Caco-2 (cell line): ENCODE measurements around the gene FBXO15. TPM values are rescaled to one million over a fixed set of nuclear protein-coding genes. Genes with fewer than 3 reads are reported as not detected.

Source experiments
- BruUV-seq: library from RNA; stranded (reverse); fragments of 400-500 nt; replicated peaks from 2 replicates; lab custom pipeline; 2021; lab: Mats Ljungman, UMichigan
- CTCF ChIA-PET: fragments of 300-600 bp; sonication (Branson Sonifier 250); formaldehyde crosslinking; loops from one replicate; lab custom pipeline; 2022; ENCODE audit warnings: antibody characterized with exemption; lab: Charles Lee
- POLR2A ChIA-PET: fragments of 300-600 bp; sonication (Branson Sonifier 250); formaldehyde crosslinking; loops from one replicate; lab custom pipeline; 2022; ENCODE audit warnings: antibody characterized with exemption; lab: Charles Lee
- DNase-seq, 2 experiments: peaks; one replicate each; pipeline versions ENCODE4 v3.0.0 to v3.0.0-alpha.2; 2020 to 2022
- H3K27me3 ChIP-seq: replicated peaks from 2 replicates; pipeline ENCODE4 v1.6.0; 2011; ENCODE audit warnings: low read length; ENCODE audit not compliant: control insufficient read depth, insufficient read depth
- H3K36me3 ChIP-seq: 2 replicates; pipeline ENCODE4 v1.5.1; 2011; ENCODE audit warnings: low read length; ENCODE audit not compliant: control insufficient read depth, insufficient read depth
- H3K4me1 ChIP-seq: fragments of 250-450 bp; sonication (Bioruptor Pico); 2 replicates; pipeline ENCODE4 v1.5.1; 2020; ENCODE audit warnings: mild to moderate bottlenecking
- H3K4me3 ChIP-seq: 2 replicates; pipeline ENCODE4 v1.5.1; 2011; ENCODE audit warnings: low read depth, mild to moderate bottlenecking, control low read depth, low read length
- H3K9me3 ChIP-seq: fragments of 250-450 bp; sonication (Bioruptor Pico); 2 replicates; pipeline ENCODE4 v1.5.1; 2020; ENCODE audit warnings: mild to moderate bottlenecking, moderate library complexity
- H3K27ac Mint-ChIP-seq: one replicate; pipeline ENCODE4 v1.8.0; 2022; ENCODE audit warnings: mixed read lengths; ENCODE audit not compliant: unreplicated experiment
- H3K27me3 Mint-ChIP-seq: one replicate; pipeline ENCODE4 v1.8.0; 2022; ENCODE audit warnings: mixed read lengths; ENCODE audit not compliant: insufficient read depth, unreplicated experiment
- H3K36me3 Mint-ChIP-seq: one replicate; pipeline ENCODE4 v1.8.0; 2022; ENCODE audit warnings: mild to moderate bottlenecking, mixed read lengths; ENCODE audit not compliant: insufficient read depth, unreplicated experiment
- H3K4me1 Mint-ChIP-seq: one replicate; pipeline ENCODE4 v1.8.0; 2022; ENCODE audit warnings: low read depth, mixed read lengths; ENCODE audit not compliant: unreplicated experiment
- H3K4me3 Mint-ChIP-seq: one replicate; pipeline ENCODE4 v1.8.0; 2022; ENCODE audit warnings: mild to moderate bottlenecking, moderate library complexity, mixed read lengths; ENCODE audit not compliant: unreplicated experiment
- H3K9me3 Mint-ChIP-seq: one replicate; pipeline ENCODE4 v1.8.0; 2022; ENCODE audit warnings: mixed read lengths; ENCODE audit not compliant: unreplicated experiment
- intact Hi-C: fragments of 100-400 bp; cut with micrococcal nuclease; formaldehyde crosslinking; loops from one replicate; pipeline ENCODE4 v1.10.0; 2022; ENCODE audit not compliant: unreplicated experiment
- total RNA-seq: library from RNA; stranded (reverse); gene quantifications from 2 replicates; pipeline ENCODE4 v1.2.3, GENCODE V29; 2022
- TF ChIP-seq, protein P1 (sequence below), 2 experiments: fragments of 200-600 bp in 1 of 2; IDR thresholded peaks; 1 replicate in 1 of 2; 2 replicates in 1 of 2; pipeline versions ENCODE4 v1.5.1 to v1.8.0; 2011 to 2022; ENCODE audit warnings: antibody characterized with exemption in 1 of 2, control low read depth in 1 of 2, inconsistent platforms in 1 of 2, low read depth in 1 of 2, low read length in 1 of 2, mild to moderate bottlenecking in 1 of 2, moderate library complexity in 1 of 2; ENCODE audit not compliant: insufficient read depth in 1 of 2, severe bottlenecking in 1 of 2, unreplicated experiment in 1 of 2

Gene FBXO15
- total RNA-seq, 1 experiment from 2014 or later, result 0.29 TPM

GRCh38 chr18:74115046-74115445, 32.6 kb downstream of the FBXO15 start:
- Histone ChIP-seq H3K27me3 (no peaks in the 10 kb centered on the region), H3K4me1 (no peaks in the 10 kb centered on the region), H3K9me3 (no peaks in the 10 kb centered on the region), H3K4me3 (no peak overlapping the region), H3K36me3 (no peaks in the 10 kb centered on the region)
- intact Hi-C loops, result no loop called here
- no peak for DNase-seq
- Mint-ChIP-seq H3K9me3 (no peaks in the 10 kb centered on the region), H3K27me3 (peaks cover 4% of the 10 kb centered on the region), H3K27ac (no peak overlapping the region), H3K4me3 (no peak overlapping the region), H3K36me3 (no peaks in the 10 kb centered on the region), H3K4me1 (no peaks in the 10 kb centered on the region)
- CTCF ChIA-PET, result no interaction called here
- BruUV-seq, result no TSS peak
- TF ChIP-seq, protein P1, sequence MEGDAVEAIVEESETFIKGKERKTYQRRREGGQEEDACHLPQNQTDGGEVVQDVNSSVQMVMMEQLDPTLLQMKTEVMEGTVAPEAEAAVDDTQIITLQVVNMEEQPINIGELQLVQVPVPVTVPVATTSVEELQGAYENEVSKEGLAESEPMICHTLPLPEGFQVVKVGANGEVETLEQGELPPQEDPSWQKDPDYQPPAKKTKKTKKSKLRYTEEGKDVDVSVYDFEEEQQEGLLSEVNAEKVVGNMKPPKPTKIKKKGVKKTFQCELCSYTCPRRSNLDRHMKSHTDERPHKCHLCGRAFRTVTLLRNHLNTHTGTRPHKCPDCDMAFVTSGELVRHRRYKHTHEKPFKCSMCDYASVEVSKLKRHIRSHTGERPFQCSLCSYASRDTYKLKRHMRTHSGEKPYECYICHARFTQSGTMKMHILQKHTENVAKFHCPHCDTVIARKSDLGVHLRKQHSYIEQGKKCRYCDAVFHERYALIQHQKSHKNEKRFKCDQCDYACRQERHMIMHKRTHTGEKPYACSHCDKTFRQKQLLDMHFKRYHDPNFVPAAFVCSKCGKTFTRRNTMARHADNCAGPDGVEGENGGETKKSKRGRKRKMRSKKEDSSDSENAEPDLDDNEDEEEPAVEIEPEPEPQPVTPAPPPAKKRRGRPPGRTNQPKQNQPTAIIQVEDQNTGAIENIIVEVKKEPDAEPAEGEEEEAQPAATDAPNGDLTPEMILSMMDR (IDR thresholded peaks at IDR 0.05; ENCODE audit: insufficient read depth in 1 of 2, low read depth in 1 of 2, low read length in 1 of 2, severe bottlenecking in 1 of 2, unreplicated experiment in 1 of 2), result no peak
- POLR2A ChIA-PET, result no interaction called here

DNA sequence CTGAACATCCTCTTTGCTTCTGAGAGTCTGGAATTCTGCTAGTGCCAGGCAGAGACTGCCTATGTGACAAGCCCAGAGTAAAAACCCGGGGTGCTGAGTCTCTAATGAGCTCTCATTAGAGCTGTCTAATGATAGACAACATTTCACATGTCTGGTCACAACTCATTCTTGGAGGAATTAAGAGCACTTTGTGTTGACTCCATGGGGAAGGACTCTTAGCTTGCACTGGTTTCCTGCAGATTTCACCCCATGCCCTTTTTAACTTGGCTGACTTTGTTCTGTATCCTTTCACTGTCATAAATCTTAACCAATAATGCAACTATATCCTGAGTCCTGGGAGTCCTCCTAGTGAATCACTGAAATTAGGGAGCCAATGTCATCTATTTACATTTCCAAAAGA, 33.5 kb downstream of the FBXO15 start:
- Histone ChIP-seq H3K4me1 (no peaks in the 10 kb centered on the region), H3K9me3 (no peaks in the 10 kb centered on the region), H3K27me3 (no peaks in the 10 kb centered on the region), H3K4me3 (no peak overlapping the region), H3K36me3 (no peaks in the 10 kb centered on the region)
- DNase-seq, result no peak
- intact Hi-C loops, result no loop called here
- TF ChIP-seq, protein P1 (IDR thresholded peaks at IDR 0.05; ENCODE audit: insufficient read depth in 1 of 2, low read depth in 1 of 2, low read length in 1 of 2, severe bottlenecking in 1 of 2, unreplicated experiment in 1 of 2), result no peak
- POLR2A ChIA-PET, result no interaction called here
- Mint-ChIP-seq H3K4me3 (no peak overlapping the region), H3K4me1 (no peaks in the 10 kb centered on the region), H3K36me3 (no peaks in the 10 kb centered on the region), H3K27ac (no peak overlapping the region), H3K9me3 (no peaks in the 10 kb centered on the region), H3K27me3 (no peaks in the 10 kb centered on the region)
- CTCF ChIA-PET, result no interaction called here
- BruUV-seq, result no TSS peak

DNA sequence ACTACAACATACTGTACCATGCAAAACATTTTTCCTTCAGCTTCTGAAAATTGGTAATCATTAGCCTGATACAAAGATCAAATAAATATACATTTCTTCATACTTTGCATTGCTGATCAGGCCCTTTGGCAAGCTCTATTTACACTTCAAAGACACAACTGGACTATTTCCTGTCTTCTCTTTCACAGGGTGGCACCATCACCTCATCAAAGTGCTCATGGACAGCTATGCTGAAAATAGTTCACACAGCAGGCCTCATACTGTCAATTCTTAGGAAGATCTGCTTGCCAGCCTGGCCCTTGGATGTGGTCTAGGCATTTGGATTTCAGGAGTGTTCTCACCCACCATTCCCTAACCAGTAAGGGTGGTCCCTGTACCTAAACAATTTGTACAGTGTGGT, 33.9 kb downstream of the FBXO15 start:
- H3K36me3 Mint-ChIP-seq, result no peaks in the 10 kb centered on the region
- H3K27me3 Mint-ChIP-seq, result no peaks in the 10 kb centered on the region
- no peaks in the 10 kb centered on the region for H3K9me3 Mint-ChIP-seq
- no peaks in the 10 kb centered on the region for H3K4me1 Mint-ChIP-seq
- TF ChIP-seq, protein P1 (IDR thresholded peaks at IDR 0.05; ENCODE audit: insufficient read depth in 1 of 2, low read depth in 1 of 2, low read length in 1 of 2, severe bottlenecking in 1 of 2, unreplicated experiment in 1 of 2), result no peak
- no peaks in the 10 kb centered on the region for H3K4me1 ChIP-seq
- no peak for DNase-seq
- no peaks in the 10 kb centered on the region for H3K27me3 ChIP-seq
- BruUV-seq, result no TSS peak
- ChIA-PET POLR2A (no interaction called here), CTCF (no interaction called here)
- no peak overlapping the region for H3K4me3 ChIP-seq
- H3K36me3 ChIP-seq, result no peaks in the 10 kb centered on the region
- H3K4me3 Mint-ChIP-seq, result no peak overlapping the region
- intact Hi-C loops, result no loop called here
- no peak overlapping the region for H3K27ac Mint-ChIP-seq
- H3K9me3 ChIP-seq, result no peaks in the 10 kb centered on the region
